Measurements from ENCODE around the gene RASEF.

Gene RASEF

DNA sequence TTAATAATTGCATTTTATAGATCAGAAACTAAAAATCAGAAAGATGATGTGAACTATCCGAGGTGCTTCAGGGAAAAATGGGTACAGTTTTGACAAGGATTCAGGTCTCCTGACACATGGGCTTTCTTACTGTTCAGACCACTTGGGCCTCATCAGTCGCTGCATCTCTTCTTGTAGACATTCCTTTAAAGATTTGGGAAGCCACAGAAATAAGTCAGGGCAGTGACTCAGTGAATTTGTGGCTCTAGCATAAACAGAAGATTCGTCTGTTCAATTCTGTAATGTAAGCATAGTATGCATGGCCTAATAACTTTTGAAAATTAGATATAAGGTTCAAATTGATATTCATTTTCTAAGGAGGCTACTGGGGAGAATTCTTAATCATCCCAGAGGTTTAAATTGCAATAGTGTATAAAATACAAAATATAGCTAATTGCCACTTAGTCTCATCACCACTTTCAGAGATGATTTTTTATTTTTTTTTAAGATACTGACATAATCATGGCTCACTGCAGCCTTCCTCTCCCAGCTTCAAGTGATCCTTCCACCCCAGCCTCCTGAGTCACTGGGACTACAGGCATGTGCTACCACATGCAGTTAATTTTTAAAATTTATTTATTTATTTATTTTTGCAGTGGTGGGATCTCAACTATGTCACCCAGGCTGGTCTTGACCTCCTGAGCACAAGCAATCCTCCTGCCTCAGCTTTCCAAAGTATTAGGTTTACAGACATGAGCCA is 48.9 kb downstream of the RASEF start:
- peak; percentile 75 for DNase-seq (ENCODE audit: low read depth, low spot score)

DNA sequence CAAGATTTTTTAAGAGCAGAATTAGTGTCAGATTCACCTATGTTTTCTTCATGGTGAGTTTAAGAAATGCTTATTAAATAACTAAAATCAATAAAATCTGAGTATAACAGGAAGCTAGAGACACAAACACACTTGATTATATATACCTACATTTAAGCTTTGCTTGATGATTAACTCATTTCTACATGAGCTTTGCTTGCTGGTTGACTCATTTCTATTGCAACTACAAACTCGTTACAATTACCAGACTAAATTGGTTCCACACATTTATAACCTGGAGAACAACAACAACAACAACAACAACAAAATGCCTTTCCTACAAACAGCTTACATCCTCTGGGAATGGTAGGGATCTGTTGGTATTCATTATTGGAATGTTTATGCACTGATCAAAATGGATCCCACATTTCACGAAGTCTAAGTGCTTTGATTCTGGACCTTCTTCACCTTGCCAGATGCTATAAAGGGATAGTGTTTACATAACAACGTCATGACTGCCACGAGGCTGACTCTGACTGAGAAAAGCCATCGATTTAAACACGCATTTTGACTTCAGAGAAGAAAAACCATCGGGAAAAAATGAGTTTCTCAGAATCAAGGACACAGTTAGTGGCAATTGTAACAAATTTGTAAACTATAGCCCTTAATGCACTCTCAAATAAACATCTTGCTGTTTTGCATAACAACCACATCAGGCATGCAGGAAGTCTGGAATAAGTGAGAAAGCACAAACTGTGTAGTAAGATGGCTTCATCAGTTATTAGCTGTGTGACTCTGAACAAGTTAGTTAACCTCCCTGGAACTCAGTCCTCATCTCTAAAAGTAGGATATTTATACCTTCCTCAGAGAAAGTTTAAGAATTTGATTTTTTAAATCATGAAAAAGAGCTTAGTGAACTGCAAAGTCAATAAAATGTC is 49.8 kb downstream of the RASEF start:
- DNase-seq (ENCODE audit: low read depth, low spot score), result peak; percentile 44

DNA sequence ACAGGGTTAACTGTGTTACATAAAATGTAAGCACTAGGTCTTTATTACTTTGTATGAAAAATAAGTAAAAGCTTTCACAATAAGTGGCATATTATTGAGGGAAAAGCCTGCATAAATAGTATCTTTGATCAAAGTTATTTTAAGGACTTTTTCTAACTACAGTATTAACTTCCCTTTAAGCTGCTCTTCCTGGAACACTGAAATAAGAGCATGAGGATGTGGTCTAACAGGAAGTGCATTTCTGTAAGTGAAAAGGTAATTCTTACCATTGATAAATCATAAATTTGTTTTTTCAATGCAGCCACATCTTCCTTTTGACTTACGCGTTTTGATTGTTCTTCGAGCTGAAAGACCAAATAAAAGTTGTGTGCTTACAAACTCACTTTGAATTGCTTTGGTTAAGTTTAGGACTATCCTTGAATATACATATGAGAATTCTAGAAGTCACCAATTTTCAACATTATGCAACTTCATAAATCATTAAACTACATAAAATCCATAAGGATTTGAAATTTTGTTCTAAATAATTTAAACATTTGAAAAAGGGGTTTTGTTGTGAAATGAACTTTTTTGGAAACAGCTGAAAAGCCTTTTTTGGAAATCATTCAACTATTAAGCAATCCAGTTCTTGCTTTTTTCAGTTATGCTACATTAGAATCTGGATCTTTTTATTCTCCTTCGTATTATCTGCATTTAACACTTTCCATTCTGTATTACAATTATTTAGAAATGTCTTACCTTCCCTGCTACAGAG is 50.6 kb downstream of the RASEF start:
- no peak for DNase-seq (ENCODE audit: low read depth, low spot score)

DNA sequence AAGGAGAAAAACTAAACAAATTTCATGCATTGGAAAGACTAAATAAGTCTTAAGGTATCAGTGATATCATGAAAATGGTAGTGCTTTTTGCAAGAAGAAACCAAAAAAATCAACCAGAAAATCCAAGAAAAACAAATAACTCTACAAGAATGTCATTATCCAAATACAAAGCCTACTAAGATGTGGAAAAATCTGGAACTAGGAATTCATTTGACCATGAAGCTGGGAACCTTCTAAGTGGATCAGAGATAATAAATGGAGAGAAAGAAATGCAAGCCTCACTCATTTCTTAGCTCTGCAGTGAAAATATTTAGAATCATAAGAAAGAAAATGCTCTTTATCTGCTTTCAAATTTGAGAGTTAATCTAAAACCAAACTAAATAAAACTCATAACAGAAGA is 51.3 kb downstream of the RASEF start:
- DNase-seq (ENCODE audit: low read depth, low spot score), result peak; percentile 74

DNA sequence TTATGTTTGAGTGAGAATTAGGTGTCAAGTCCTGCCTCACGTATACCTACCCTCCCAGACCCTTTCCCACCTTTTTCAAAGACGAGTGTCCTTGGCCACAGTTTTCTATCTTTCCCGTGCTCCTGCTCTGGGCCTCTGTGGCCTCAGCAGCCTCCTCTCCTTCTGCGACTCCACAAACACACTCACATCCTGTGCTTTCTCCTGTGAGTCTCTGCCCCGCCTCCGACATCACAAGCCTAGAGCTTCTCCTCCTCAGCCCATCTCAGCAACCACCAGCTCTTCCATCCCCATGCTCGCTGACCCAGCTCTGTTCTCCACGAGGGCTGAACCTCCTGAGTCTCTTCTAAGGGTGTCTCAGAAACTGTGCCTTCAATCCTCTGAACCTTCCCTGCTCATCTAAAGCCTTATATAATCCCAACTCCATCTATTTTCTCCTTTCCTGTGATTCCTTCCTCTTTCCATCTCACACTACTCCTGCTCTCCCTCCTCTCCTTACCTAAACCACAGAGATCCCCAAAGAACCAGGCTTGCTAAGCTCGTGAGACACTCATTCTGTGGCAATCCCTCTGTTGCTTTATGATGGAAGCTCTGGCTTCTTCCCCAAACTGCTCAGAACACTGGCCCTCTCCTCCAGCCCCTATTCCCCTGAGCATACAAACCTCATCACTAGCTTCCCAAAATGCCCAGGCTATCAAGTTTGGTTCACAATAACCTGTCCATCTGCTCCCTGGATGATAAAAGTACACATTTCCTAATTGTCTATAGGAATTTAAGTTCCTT is 55.2 kb downstream of the RASEF start:
- no peak for DNase-seq (ENCODE audit: low read depth, low spot score)

DNA sequence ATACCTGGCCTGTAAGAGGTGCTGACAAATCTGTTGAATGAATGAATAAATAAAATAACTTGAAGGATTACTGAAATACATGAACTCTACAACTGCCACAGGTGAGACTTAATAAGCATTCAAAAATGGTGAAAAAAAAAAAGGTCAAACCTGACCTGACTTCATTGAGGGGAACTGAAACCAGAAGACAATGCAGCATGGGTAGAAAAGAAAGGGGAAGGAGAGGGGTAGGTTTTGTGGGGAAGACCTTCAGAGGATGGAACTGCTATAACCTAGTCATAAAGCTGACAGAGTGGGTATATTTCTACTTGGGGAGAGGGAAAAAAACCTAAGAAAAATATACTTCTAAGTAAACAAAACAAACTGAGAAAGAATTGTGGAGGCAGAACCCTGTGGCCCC is 56.6 kb downstream of the RASEF start:
- DNase-seq (ENCODE audit: low read depth, low spot score), result no peak

DNA sequence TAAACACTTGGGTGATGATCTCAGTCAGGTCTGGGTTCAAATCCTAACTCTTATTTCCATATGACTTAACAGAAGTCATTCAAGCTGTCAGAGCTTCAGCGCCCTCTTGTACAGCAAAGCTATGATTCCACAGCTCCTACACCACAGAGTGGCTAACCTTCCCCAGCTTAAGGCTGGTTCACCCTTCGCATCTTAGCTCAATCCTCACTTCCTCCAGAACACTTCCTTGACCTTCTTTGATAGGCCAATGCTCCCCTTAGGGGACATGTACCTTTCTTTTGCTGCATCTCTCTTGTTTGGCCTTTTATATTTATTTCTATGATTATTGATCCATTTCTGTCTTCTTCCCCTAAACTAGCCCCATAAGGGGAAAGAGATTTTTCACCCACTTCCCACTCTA is 57.0 kb downstream of the RASEF start:
- DNase-seq (ENCODE audit: low read depth, low spot score), result no peak

DNA sequence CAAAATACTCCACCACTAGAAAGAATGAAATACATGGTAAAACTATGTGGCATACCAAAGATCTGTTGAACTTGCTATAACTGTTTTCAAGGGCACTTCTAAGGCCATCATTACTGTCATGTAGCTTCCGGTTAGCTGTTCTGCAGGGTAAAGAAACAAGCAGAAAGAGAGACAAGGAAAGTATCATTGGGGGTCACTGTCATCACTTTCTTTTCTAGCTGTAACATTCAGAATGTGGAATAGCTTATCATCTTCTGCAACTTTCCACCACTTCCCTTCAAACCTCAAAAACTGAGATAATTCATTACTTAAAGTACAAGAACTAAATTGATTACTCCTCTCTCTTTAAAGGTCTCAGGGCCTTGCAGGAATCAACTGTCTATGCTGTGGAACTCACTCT is 57.6 kb downstream of the RASEF start:
- DNase-seq (ENCODE audit: low read depth, low spot score), result no peak

DNA sequence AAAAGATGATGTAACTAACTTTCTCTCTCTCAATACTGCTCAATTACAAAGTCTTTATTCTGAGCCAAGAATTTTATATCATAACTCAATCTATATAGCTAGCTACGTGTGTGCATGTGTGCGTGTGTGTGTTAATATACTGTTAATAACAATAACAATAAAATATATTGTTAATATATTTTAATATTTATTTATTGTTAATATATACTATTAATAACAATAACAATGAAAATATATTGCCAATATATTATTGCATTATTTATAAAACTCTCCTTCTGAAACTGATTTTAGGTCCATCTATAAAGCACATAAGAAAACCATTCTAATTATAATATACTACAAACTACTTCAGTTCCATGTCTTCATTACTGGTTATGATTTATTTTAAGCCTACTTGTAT is 60.6 kb downstream of the RASEF start:
- no peak for DNase-seq (ENCODE audit: low read depth, low spot score)

DNA sequence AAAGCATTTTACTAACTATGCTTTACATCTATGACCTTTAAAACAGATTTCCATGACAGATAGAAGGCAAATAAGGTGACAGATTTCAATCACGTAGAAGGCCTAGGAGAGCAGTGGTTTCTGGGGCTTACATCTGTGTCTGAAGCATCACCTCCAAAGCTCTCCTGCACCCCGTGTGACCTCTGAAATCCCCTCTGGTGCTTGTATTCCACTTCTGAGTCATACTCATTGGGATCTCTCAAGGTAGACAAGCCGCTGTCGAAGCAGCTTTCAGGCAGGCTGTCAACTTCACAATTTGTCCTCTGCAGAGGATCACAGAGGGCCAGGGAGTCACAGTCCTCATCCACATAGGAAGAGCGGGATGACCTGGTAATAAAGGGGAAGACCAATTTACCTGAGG is 62.2 kb downstream of the RASEF start:
- DNase-seq (ENCODE audit: low read depth, low spot score), result no peak

DNA sequence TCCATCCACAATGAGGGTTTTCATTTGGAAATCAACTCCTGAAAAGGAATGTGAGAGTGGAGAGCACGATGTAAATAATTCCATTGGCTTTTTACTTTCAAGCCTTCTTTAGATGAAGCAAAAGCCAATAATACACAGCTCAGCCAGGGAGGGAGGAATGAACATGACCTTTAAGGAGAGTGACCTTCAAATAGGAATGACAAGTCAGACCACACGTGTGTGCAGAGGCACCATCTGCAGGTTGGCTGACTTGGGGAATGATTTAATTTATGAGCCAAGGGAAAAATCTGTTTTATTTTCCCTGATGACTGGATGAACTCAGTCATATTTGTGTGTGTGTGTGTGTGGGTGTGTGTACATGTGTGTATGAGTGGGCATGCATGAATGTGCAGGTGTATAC is 64.5 kb downstream of the RASEF start:
- DNase-seq (ENCODE audit: low read depth, low spot score), result no peak

DNA sequence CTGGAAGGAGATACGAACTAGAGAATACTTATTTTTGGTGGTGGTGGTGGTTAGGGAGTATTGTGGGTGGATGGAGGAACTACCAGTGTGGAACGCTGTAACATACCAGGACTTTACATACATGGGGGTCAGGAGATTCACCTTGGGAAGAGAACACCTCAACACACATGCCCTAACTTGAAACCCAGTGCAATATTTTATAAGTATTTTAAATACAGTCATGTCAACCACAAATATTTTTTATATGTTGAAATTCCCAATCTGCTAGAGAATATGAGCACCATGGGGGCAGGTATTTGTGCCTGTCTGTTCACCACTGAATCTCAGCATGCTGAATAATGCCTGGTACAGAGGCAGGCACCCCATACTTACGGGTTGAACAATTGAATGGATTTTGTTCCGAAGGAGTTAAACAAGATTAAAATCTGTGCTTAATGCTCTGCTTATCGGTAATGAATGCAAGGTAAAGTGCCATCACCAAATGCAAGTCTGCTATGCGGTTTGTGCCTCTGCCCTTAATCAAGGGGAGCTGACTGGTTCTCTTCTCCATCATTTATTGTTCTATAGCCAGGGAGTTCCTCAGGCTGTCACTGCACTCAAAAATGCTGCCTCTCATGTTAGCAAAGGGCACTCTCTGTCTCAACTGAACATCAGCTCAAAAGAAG is 65.3 kb downstream of the RASEF start:
- no peak for DNase-seq (ENCODE audit: low read depth, low spot score)

DNA sequence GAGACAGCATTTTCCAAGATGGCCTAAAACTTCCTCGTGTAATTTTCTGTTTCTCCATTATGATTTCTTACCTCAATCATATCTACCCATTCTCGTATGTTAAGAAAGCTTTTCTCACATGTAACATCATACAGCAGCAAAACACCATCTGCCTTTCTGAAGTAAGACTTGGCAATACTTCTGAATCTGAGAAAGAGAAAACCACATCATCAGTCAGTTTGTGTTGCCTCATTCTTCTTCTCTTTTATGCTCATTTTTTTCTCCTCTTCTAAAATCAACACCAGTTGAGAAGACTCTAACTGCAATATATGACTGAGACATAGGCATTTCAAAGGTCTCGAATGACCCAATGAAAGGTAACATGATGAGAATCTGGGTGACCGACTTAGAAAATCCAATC is 66.0 kb downstream of the RASEF start:
- DNase-seq (ENCODE audit: low read depth, low spot score), result no peak

DNA sequence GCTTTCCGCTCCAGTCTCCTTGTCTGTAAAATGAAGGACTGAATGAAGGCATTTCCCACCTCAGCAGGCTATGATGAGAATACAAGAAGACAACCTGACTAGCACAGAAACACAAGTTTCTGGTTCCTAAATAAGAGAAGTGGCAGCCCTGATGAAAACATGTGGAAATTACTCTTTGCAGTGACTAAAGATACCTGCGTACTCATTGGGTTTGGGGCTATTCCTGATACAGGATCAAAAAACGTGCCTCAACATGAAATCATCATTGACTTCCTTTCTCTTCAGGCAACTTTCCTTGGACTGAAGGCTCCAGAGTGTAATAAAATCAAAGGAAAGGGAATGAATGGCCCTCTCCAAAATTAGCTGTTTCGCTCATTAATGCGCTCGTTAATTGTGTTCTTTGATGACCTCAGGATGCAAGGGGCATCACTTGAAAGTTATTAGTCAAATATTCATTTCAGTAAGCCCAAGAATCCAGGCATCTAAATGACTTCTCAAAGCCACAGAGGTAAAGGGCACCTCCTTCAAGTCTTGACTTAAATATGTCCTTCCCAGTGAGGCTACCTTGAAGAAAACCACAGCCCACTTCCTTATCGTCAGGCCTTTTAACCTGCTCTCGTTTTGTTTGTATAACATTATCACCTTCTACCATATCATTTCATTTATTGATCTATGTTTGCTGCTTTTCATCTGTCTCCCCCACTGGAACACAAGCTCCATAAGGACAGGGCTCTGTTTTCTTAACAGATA is 68.9 kb downstream of the RASEF start:
- no peak for DNase-seq (ENCODE audit: low read depth, low spot score)

DNA sequence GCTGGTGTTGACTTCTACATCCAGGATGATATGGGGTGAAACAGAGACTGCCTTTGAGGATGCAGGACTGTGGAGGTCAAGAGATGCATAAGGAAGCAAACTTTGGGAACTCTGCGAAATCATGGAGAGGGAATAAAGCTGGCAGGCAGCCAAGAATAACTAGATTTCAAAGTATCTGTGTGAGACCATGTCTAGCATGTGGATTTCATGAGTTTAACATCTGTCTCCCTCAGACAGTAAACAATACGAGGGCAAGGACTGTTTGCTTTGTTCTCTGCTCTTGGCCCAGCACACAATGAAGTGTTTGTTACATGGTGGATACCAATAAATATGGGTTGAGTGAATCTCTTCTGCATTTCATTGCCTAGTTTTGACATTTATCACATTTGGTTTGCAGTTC is 71.3 kb downstream of the RASEF start:
- no peak for DNase-seq (ENCODE audit: low read depth, low spot score)

DNA sequence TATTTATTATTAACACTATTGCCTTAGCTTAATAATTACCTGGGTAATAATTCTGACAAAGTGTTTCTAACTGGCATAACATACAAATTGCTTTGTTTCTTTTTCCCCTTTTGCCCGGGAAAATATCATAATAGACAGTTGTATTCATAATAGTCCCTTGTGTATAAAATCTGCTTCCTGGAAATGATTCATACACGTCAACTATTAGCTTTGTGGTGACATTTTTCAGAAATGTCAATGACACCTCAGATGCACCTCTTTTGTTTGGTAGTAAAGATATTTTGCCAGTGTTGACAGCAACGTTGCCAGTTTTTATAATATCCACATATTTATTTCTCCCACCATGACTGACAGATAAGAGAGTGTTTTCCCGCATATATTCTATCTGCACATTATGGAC is 73.0 kb downstream of the RASEF start:
- no peak for DNase-seq (ENCODE audit: low read depth, low spot score)

DNA sequence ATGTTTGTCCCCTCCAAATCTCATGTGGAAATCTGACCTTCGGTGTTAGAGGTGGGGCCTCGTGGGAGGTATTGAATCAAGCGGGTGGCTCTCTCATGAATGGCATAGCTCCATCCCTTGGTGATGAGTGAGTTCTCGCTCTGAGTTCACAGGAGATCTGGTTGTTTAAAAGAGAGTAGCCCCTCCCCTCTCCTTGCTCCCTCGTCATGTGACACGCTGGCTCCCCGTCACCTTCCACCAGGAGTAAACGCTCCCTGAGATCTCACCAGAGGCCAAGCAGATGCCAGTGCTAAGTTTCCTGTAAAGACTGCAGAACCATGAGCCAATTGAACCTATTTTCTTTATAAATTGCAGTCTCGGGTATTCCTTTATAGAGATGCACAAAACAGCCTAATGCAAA is 74.5 kb downstream of the RASEF start:
- no peak for DNase-seq (ENCODE audit: low read depth, low spot score)

DNA sequence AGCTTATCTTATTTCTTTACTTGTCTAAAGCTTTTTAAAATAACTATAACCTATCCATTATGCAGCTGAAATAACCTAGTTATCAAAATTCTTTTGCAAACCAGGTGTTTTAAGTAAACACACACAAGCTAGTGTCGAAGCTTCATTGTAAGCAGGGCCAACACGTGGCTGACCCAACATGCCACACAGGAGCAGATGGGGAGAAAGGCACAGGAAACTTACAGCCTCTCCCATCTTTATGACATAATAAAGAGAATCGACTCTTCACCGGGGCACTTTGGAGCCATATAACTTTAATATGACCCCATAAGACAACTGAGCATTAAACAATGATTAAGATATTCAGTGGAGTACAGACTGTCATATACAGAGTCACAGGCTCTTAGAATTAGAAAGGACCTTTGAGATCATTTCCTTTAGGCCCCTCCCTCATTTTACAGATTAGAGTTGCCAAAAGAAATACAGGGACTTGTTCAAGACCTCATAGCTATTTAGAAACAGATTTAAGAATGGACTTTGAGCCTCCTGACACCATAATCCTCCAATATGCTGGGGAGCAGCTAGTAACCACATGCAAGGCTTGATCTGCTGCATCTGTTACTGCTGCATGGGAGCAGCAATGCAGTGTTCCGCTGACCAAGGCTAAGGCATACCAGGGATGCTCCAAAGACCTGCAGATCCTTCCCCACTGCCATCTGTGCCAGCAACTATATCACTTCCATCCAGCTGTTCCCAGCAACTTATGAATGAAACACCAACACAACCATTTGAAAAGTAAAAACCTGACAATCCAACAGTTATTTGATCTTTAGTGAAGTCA is 75.4 kb downstream of the RASEF start:
- DNase-seq (ENCODE audit: low read depth, low spot score), result no peak

DNA sequence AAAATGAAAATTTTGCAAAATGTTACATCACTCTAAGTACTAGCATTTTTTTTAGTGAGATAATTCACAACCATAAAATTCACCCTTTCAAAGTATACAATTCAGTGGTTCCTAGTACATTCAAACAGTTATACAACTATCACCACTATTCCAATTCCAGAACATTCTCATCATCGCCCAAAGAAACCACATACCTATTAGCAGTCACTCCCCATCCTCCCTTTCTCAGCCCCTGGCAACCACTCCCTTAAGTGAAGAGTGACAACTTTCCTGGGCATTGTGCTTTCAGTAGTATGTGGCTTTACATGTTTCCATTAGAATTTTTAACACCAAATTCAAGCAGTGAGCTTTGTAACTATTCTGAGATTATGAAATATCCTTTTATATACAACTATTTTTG is 81.4 kb downstream of the RASEF start:
- peak; percentile 45 for DNase-seq (ENCODE audit: low read depth, low spot score)
